Hepatocyte (in vitro differentiated cells): ENCODE data around the gene TOMM5. TPM values are rescaled to one million over a fixed set of nuclear protein-coding genes. Genes with fewer than 3 reads are reported as not detected.

ENCODE experiments used
- DNase-seq: peaks from one replicate; pipeline ENCODE4 v3.0.0-alpha.2; 2016; ENCODE audit warnings: low spot score
- H2AFZ ChIP-seq: fragments of 200-600 bp; sonication (generic); 2 replicates; pipeline ENCODE4 v1.6.0; 2016; ENCODE audit warnings: antibody characterized with exemption, mild to moderate bottlenecking
- H3K27ac ChIP-seq: fragments of 200-600 bp; sonication (generic); 2 replicates; pipeline ENCODE4 v1.5.1; 2016; ENCODE audit warnings: mild to moderate bottlenecking
- H3K27me3 ChIP-seq: fragments of 200-600 bp; sonication (generic); 2 replicates; pipeline ENCODE4 v1.6.1; 2016
- H3K36me3 ChIP-seq: fragments of 200-600 bp; sonication (generic); replicated peaks from 2 replicates; pipeline ENCODE4 v1.5.1; 2016; ENCODE audit warnings: low read depth; ENCODE audit not compliant: insufficient read depth
- H3K4me1 ChIP-seq: fragments of 200-600 bp; sonication (generic); 2 replicates; pipeline ENCODE4 v1.5.1; 2016; ENCODE audit warnings: mild to moderate bottlenecking, moderate library complexity; ENCODE audit not compliant: insufficient read depth
- H3K4me2 ChIP-seq: fragments of 200-600 bp; sonication (generic); 2 replicates; pipeline ENCODE4 v1.6.0; 2016
- H3K4me3 ChIP-seq: fragments of 200-600 bp; sonication (generic); 2 replicates; pipeline ENCODE4 v1.5.1; 2016; ENCODE audit warnings: mild to moderate bottlenecking
- H3K79me2 ChIP-seq: fragments of 200-600 bp; sonication (generic); 2 replicates; pipeline ENCODE4 v1.6.0; 2017; ENCODE audit warnings: mild to moderate bottlenecking
- H3K9me2 ChIP-seq: fragments of 200-600 bp; sonication (generic); replicated peaks from 2 replicates; pipeline ENCODE4 v1.6.0; 2017; ENCODE audit warnings: mild to moderate bottlenecking; ENCODE audit not compliant: insufficient read depth
- H3K9me3 ChIP-seq: fragments of 200-600 bp; sonication (generic); 2 replicates; pipeline ENCODE4 v1.5.1; 2016; ENCODE audit warnings: low read depth, mild to moderate bottlenecking
- H4K20me1 ChIP-seq: fragments of 200-600 bp; sonication (generic); 2 replicates; pipeline ENCODE4 v1.6.0; 2016; ENCODE audit warnings: mild to moderate bottlenecking; ENCODE audit not compliant: insufficient read depth, poor library complexity, severe bottlenecking
- CTCF ChIP-seq: fragments of 200-600 bp; sonication (generic); IDR thresholded peaks from 2 replicates; pipeline ENCODE4 v1.5.1; 2016; ENCODE audit warnings: antibody characterized with exemption, mild to moderate bottlenecking; ENCODE audit not compliant: poor library complexity
- EZH2 ChIP-seq: fragments of 200-600 bp; sonication (generic); IDR thresholded peaks from 2 replicates; pipeline ENCODE4 v1.6.1; 2016; ENCODE audit warnings: antibody characterized with exemption, mild to moderate bottlenecking, borderline replicate concordance
- EZH2phosphoT487 ChIP-seq: fragments of 200-600 bp; sonication (generic); IDR thresholded peaks from one replicate; pipeline ENCODE4 v1.6.1; 2018; ENCODE audit warnings: antibody characterized with exemption, mild to moderate bottlenecking, low read depth, moderate library complexity; ENCODE audit not compliant: unreplicated experiment, severe bottlenecking
- WGBS: methylation state at CpG from one replicate; pipeline ENCODE4 v1.1.6; 2016; ENCODE audit warnings: low lambda C conversion rate; ENCODE audit errors: missing lambda C conversion rate; 5-methylcytosine and 5-hydroxymethylcytosine counted together
- polyA plus RNA-seq: library from polyadenylated mRNA; unstranded; fragments of >200 nt; fragmentation: Nextera tagmentation; extraction: Ambion mirVana; gene quantifications from 2 replicates; pipeline ENCODE4 v1.2.1, GENCODE V29; 2016
- total RNA-seq: library from RNA; depleted of rRNA; stranded (reverse); fragments of >200 nt; gene quantifications from 2 replicates; pipeline ENCODE4 v1.2.3, GENCODE V29; 2014

The TOMM5 gene
- total and polyA plus RNA-seq, 2 experiments from 2014 or later: 187 to 283 TPM

GRCh38 chr9:37625758-37626147, 33.4 kb upstream of the TOMM5 start:
- Histone ChIP-seq H3K4me1 (no peaks in the 10 kb centered on the region), H3K4me3 (no peak overlapping the region), H4K20me1 (no peaks in the 10 kb centered on the region), H3K4me2 (no peak overlapping the region), H3K36me3 (no peaks in the 10 kb centered on the region), H3K27ac (no peak overlapping the region), H3K79me2 (no peaks in the 10 kb centered on the region), H3K9me3 (no peaks in the 10 kb centered on the region), H3K9me2 (no peaks in the 10 kb centered on the region), H2AFZ (no peak overlapping the region), H3K27me3 (no peaks in the 10 kb centered on the region)
- DNase-seq: no peak
- WGBS: 87% methylated on average over 12 of the region's 12 CpGs
- TF ChIP-seq CTCF (no peak), EZH2 (no peak), EZH2phosphoT487 (no peak)

- H2AFZ ChIP-seq: no peak overlapping the region
- H4K20me1 ChIP-seq: no peaks in the 10 kb centered on the region
- TF ChIP-seq EZH2phosphoT487: no peak
- TF ChIP-seq CTCF: no peak
- no peak for TF ChIP-seq EZH2
- no peak for DNase-seq
- H3K27me3 ChIP-seq: no peaks in the 10 kb centered on the region
- H3K4me2 ChIP-seq: no peak overlapping the region
- H3K4me3 ChIP-seq: no peak overlapping the region
- H3K9me3 ChIP-seq: no peaks in the 10 kb centered on the region
- no peak overlapping the region for H3K27ac ChIP-seq
- no peaks in the 10 kb centered on the region for H3K79me2 ChIP-seq
- H3K4me1 ChIP-seq: no peaks in the 10 kb centered on the region
- H3K9me2 ChIP-seq: no peaks in the 10 kb centered on the region
- H3K36me3 ChIP-seq: no peaks in the 10 kb centered on the region
- WGBS: 90% methylated on average over 5 of the region's 5 CpGs
Observed at GRCh38 chr9:37625036-37625757, 32.8 kb upstream of the TOMM5 start.

- H3K79me2 ChIP-seq: no peaks in the 10 kb centered on the region
- H3K36me3 ChIP-seq: no peaks in the 10 kb centered on the region
- no peaks in the 10 kb centered on the region for H3K9me3 ChIP-seq
- no peak for TF ChIP-seq CTCF
- TF ChIP-seq EZH2: no peak
- TF ChIP-seq EZH2phosphoT487: no peak
- H4K20me1 ChIP-seq: no peaks in the 10 kb centered on the region
- no peak overlapping the region for H3K4me3 ChIP-seq
- H3K27me3 ChIP-seq: no peaks in the 10 kb centered on the region
- no peak overlapping the region for H3K27ac ChIP-seq
- WGBS: 73% methylated on average over 1 of the region's 1 CpG
- H3K4me2 ChIP-seq: no peak overlapping the region
- H3K4me1 ChIP-seq: no peaks in the 10 kb centered on the region
- H2AFZ ChIP-seq: no peak overlapping the region
- no peaks in the 10 kb centered on the region for H3K9me2 ChIP-seq
- no peak for DNase-seq
Observed at GRCh38 chr9:37624073-37624472, 31.7 kb upstream of the TOMM5 start.
